NCI-H748 treated with DMSO at 0.1 percent for 48 hours (cell line): Measurements from ENCODE around the gene CPN2.

Source experiments
- DNase-seq: peaks from one replicate; lab custom pipeline; 2025; lab: John Stamatoyannopoulos, UW

The CPN2 gene

DNA sequence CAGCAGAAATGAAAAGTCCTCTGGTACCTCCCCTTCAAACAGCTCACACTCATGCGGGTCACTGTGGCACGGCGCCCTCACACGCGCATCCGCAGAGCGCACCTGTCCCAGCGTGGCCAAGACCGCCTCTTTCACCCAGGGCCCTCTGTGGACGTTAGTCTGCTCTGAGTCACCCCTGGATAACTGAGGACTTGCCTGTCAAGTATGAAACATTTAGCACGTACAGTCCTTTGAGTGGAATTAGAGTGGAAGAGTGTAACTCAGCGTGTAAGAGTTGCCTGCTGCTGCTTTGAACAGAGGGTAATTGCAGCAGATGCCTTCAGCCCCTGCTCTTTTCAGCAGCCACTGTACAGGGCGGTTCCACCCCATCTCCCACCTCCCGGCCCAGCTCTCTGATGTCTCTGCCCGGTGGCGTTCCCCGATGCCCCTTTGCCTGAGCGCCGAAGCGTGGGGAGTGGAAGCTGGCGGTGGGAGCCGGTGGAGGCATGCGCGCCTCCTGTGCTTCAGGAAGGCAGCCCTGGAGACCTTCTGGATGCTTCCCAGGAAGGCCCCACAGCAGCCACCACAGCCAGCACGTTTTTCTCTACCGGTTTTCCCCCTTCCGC is 23.0 kb downstream of the CPN2 start:
- DNase-seq, result no peak

DNA sequence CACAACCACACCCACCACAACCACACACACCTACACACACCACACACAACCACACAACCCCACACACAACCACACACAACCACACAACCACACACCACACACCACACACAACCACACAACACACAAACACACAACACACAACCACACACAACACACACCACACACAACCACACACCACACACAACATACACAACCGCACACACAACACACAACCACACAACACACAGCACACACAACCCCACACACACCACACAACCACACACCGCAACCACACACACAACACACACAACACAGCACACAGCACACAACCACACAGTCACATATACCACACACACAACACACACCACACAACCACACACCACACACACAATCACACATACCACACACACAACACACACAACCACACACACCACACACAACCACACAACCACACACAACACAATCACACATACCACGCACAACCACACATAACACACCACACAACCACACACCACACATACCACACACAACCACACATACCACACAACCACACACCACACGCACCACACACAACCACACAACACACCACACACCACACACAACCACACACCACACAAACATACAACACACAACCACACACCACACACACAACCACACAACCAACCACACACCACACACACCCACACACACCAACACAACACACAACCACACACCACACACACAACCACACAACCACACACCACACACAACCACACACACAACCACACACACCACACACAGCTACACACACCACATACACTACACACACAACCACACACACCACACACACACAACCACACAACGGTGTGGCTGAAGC is 23.7 kb downstream of the CPN2 start:
- DNase-seq, result no peak

DNA sequence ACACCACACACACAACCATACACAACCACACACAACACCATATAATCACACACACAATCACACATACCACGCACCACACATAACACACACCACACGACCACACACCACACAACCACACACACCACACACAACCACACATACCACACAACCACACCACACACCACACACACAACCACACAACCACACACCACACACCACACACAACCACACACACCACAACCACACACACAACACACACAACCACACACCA is 24.2 kb downstream of the CPN2 start:
- DNase-seq, result no peak

DNA sequence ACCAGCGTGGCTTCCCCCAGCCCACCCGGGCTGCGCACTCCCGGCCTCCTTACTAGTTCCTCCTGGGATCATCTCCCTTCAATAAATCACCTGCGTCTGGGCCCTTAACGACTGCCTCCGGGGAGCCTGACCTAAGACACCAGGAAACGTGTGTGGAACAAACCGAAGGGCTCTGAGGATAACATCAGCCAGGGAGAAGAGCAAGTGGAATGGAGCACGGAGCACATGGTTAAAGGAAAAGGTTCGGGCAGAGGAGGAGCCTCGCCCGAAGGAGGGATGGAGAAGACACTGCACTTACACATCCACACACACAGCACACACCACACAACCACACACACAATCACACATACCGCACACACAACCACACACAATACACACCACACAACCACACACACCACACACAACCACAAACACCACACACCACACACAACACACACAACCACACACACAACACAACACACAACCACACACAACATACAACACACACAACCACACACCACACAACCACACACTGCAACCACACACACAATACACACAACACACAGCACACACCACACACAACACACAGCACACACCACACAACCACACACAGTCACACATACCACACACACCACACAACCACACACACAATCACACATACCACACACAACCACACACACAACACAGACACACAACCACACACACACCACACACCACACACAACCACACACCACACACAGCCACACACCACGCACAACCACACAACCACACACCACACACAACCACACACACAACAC is 24.7 kb downstream of the CPN2 start:
- DNase-seq, result no peak

DNA sequence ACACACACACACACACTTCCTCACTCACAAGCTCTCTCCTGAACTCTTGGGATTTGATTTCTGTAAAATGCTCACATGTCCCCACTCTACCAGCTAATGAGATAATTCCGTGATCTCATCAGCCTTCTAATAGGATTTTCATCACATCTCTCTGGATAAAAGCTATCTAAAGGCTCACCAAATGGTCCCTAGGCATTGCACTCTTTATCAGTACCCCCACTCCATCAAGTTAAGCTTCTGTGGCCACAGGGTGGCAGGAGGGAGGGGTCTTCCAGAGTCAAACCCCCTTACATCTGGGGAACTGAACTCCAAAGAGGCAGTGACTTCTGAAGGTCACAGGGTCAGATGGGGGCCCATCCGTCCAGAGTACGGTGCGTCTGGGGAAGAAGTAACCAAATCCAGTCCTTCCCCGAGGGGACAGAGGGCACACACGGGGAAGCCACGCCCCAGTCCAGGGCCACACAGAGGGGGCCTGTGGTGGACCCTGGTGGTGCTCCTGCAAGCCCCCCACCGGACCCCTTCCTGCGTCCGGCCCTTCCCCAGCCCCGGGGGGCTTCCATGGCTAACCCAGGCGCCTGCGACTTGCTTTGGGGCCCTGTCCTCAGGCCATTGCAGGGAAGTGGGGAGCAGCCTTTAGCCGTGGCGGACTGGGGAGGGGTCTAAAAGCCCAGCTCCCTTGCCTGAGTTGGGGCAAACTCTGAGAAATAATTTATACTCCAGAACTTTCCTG is 25.5 kb downstream of the CPN2 start:
- no peak for DNase-seq

DNA sequence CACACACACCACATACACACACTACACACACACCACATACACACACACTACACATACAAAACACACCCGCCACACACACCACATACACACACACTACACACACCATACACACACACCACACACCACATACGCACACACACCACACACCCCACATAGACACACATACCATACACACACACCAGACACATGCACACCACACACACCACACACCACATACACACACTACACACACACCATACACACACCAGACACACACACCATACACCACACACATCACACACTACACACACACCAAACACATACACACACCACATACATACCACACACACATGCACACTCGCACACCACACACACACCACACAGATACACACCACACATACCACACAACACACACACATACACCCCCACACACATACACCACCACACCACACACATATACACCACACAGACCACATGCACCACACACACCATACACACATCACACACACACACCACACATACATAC is 26.3 kb downstream of the CPN2 start:
- no peak for DNase-seq

DNA sequence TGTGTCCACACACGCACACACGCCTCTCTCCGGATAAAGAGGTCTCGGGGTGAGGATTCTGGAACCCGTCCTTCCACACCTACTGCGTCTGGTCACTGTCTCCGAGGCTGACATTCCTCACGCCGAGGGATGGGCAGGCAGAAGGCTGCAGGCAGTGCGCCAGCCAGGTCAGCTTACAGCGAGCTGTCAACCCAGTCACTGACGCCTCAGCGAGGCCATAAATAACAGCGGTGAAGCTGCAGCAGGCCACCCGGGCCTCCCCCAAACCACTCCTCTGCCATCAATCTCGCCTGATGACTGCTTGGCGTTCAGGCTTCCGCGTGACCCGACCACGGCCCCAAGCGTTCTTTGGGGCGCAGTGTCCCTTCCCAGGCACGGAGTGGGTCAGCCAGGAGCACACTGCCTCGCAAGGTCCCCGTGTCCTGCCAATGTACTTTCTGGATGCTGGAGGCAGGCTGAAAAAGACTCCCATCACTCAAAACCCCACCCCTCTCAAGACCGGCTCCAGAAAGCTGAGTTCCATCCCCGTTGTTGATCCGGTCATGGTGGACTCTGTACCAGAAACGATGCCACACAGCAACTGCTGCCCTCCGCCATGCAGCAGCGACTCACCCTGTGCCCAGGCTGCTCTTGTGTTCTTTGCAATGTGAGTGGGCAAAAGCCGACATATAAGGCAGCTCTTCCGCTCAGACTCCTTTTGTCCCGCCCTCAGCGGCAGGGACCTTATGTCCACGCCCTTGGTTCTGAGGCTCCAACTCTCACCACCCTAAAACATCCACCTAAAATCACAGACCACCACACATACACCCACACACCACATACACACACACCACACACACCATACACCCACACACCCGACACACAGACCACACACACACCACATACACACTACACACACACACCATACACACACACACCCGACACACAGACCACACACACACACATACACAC is 27.1 kb downstream of the CPN2 start:
- no peak for DNase-seq

DNA sequence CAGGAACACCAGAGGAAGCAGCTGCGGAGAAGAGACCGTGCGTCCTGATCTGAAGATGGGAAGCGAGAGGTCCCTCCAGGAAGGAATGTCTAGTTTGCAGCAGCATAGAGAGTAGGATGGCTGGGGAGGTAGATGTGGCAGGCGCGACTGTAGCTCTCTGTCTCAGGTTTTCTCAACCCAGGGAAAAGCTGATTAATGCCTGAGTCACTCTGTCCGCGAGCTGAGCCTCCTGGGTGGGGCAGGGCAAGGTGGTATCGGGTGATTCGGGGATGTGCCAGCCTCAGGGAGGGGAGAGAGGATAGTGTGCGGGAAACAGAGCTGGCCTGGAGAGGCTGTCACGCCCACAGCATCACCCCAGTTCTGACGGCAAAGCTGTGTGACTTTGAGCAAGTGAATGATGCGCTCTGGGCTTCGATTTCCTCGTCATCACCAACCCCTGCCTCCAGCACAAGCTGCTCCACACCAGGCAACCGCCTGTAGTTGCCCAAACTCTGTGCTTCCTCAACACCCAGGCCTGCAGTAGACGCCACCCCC is 28.4 kb downstream of the CPN2 start:
- DNase-seq, result no peak

DNA sequence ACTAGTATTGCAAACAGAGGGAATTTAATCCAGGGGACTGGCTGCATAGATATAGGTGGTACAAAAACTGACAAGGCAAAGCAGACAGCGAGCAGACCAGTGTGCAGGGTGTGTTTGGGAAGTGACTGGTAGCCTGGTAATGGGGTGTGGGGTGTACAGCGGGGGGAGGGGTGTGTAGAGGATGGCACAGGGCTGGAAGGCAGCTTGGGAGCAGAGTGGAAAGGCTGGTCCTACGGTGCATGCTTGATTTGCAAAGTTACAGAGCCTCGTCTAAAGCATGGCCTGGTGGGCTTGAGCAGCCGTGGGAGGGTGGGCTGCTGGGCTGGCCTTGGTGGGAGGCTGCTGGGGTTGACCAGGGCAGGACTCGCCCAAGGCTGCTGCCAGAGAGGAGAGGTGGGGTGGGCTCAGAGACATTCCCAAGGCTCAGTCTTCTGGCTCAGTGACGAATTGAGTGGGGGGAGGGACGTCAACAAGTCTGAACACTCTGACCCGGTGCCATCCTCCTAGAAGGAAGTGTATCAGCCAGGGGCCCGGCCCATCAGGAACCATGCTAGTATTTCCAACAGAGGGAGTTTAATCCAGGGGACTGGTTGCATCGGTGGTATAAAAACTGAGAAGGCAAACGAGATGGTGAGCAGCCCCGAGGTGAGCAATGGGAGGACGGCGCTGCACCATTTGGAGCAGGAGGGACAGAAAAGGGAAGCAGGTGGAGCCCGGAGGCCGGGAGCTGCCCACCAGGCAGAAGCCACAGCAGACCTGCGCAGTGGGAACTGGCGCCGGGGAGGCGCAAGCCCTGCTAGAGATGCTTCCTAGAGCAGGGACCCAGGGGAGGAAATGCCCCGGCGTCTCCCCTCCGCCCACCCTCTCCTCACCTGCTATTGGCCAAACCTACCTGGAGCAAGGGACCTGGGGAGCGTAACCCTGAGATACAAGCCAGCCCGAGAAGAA is 29.2 kb downstream of the CPN2 start:
- no peak for DNase-seq

DNA sequence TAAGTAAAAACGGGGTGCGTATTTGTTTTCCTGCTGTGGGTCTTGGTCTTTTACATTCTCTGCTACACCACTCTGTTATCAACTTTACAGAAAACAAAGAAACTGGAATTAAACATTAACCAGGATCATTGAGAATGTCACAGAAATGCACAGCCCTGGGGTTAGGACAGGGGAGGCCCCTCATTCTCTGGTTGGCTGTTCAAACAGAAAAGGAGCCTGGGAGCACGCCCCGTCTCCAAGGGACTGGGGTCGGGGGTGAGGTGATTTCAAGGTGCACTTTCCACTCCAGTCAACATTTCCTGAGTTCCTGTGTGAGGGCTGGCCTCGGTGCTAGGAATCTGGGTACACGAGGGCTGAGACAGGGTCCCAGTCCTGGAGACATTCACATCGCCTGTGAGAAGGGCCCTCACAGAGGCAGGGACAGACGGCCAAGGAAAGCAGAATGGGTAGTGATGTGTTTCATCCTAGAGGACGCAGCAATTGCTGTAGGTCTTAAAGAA is 30.3 kb downstream of the CPN2 start:
- no peak for DNase-seq

DNA sequence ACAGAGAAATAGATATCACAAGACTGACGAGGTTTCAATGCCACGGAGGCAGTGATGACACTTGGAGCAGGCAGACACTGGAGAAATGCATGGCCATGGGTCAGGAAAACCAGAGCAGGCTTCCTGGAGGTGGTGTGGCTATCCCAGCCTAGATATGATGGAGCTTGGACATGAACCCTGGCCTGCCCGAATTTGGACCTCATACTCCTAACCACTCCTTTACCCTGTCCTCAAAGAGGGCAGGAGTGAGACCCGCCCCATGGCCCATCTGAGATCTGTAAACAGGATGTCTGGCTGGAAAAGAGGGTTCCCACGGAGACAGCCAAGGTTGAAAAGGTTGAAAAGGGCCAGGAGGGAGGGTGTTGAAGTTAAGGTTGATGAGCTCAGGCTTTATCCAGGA is 31.0 kb downstream of the CPN2 start:
- DNase-seq, result no peak

DNA sequence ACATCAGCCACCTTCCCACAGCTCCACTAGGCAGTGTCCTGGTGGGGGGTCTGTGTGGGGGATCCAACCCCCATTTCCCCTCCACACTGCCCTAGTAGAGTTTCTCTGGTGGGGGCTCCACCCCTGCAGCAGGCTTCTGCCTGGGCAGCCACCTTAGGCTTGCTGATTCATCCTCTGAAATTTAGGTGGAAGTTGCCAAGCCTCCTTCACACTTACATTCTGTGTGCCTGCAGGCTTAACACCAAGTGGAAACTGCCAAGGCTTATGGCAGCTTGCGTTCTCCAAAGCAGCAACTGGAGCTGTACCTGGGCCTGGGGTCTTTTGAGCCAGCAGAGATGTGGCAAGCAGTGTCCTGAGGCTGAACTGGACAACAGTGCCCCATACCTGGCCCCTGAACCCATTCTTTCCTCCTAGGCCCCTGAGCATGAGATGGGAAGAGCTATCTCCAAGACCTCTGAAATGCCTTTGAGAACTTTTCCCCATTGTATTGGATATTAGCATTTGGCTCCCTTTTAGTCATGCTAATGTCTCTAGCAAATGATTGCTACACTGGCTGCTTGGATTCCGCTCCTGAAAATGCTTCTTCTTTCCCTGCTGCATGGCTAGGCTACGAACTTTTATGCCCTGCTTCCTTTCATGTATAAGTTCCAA is 32.5 kb downstream of the CPN2 start:
- no peak for DNase-seq

DNA sequence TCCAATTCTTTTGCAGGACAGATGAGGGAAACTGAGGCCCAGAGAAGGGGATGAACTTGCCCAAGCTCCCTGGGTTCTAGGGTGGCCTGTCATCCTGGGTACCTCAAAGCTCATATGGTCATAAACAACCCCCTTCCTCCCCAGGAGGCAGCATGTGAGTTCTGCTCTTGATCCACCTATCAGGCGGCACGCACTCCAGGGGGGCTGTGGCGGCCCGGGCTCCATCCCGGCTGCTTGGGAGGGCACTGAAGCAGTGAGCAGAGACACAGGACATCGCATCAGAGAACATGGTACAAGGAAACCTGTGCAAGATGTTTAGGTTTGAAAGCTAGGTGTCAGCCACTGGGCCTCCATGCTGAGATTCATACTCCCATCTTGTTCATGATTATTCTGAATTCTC is 34.2 kb downstream of the CPN2 start:
- DNase-seq, result no peak

DNA sequence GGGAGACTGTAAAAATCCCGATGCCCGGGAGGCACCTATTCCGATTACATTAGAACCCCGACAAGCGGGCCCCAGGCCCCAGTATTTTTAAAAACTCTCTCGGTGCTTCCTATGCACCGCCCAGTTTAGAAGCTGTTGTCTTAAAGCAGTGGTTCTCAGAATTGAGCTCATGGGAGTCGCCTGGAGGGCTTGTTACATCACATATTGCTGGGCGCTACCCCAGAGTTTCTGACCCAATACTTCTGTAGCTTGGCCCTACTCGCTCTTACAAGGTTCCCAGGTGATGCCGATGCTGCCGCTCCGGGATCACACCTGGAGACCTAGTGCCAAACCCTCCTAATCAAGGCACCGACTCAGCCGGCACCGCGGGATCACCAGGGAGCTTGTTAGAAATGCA is 35.2 kb downstream of the CPN2 start:
- no peak for DNase-seq

DNA sequence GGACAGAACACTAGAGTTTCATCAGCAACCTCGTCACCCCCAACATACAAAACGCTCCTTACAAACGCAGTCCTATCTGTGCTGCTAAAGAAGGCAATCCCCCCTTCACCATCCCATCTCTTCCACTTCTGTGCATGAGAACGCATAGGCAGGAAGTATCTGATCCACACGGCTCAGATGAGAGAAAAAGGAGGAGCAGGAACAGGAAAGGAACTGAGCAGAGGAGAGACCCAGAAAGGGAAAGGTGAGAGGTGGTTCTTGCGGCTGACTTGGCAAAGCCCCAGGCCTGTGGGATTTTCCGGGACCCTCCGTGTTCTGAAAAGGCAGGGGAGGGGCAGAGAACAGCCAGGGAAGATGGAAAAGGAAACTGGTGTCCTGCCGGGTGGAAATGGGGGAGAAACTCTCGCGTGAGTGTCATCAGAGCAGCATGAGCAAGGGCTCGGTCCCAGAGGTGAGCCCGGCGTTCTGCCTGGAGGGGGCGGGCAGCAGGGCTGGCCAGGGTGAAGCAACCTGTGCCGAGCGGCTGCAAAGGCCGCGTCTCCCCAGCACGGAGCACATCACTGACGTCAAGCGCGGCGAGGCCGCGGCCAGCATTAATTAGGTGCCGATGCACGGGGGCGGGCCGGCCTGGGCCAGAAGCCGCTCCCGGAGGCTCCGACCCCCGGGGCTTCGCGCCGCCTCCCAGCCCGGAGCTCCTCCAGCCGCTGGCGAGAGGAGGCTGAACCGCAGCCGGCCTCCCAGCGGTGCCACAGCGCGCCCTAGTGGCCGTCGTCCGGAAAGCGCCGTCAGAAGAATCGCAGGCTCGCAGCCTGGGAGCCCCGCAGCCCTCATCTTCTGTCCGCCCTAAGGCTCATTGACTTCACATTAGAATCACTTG is 35.8 kb downstream of the CPN2 start:
- DNase-seq, result peak; percentile 48

DNA sequence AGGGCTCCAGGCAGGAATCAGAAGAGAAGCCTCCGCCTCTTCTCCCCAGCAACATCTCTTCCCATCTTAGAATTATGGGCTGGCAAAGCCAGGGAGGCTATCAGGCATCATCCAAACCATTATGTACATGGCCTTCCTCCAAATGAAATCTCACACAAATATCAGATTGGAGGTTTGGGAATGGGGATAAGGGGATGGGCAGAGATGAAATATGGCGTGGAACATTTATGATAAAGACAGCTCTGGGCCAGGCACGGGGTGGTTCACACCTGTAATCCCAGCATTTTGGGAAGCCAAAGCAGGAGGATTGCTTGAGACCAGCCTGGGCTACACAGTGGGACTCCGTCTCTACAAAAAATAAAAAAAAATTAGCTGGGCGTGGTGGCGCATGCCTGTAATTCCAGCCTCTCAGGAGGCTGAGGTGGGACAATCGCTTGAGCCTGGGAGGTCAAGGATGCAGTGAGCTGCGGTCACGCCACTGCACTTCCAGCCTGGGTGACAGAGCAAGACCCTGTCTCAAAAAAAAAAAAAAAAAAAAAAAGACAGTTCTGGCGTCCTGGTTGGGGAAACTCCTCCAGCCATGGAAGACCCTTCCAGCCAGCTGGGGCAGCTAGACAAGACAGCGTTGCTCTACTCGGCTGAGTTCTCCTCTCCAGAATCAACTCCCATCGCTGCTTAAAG is 36.6 kb downstream of the CPN2 start:
- DNase-seq, result no peak

DNA sequence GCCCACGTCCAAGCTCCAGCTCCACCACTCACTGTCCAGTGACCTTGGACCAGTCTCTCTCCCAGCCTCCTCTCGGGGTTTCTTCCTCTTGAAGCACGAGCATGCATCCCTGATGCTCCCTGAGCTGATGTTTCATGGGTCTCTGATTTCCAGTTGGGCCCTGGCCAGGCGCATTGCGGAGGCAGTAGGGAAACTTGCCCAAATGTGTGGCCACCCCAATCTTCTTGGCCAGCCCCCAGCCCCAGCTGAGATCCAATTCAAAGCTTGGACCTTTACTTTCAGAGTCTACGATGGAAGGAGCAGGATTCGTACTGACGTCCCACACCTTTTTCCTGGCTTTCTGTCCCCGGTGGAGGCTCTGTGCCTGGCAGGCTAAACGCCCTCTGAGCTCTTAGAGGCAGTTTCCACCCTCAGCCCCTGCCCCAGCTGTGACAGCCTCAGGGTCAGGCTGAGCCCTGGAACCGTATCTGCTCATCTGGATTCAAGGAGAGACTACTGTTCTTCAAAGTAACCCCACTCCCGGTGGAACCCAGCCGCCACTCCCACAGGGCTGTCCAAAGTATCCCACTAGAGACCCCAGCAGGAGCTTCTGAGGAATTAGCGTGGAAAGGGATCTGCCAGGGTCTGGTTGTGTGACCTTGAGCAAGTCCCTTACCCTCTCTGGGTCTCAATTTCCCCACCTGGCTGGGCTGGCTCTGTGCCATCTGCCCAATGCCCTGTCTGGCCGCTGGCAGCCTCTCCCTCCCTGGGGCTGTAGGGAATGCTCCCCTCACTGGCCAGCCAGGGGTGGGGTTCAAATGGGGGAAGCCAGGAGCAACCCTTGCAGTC is 37.4 kb downstream of the CPN2 start:
- no peak for DNase-seq
